GM19193 (cell line): Measurements from ENCODE around the gene VCAM1.

Experiments used
- POLR2A ChIP-seq: IDR thresholded peaks from 4 replicates; pipeline ENCODE4 v1.6.1; 2011; ENCODE audit not compliant: insufficient read depth, insufficient read length; ENCODE audit errors: extremely low read depth

The VCAM1 gene

DNA sequence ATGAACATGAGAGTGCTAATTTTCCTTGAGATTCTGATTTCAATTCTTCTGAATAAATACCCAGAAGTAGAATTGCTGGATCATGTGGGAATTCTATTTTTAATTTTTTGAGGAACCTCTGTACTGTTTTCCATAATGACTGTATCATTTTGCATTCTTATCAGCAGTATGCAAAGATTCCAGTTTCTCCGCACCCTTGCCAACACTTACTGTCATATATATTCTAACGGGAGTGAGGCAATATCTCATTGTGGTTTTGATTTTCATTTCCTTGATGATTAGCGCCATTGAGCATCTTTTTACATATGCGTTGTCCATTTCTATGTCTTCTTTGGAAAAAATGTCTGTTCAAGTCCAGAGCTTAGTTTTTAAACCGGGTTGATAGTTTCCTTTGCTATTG, 33.2 kb downstream of the VCAM1 start:
- TF ChIP-seq POLR2A: no peak

DNA sequence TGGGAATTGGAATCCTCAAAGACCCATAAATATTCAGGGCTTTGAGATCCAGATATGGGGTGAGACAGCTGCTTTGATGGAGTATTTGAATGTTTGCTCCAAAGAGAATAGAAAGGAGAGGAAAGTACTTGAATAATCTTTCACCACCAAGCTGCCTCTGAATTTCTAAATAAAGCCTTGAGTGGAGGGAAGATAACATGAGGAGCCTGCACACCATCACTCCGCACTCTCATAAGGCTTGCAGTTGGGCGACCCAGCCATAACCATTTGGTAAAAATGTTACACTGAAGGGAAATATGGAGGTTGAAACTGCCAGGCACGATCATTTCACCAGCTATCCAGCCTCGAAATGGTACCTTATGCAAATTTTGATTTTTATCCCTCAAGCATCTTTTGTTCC, 38.4 kb downstream of the VCAM1 start:
- no peak for TF ChIP-seq POLR2A

- no peak for TF ChIP-seq POLR2A
Measured at GRCh38 chr1:100759188-100759587, 39.6 kb downstream of the VCAM1 start.

DNA sequence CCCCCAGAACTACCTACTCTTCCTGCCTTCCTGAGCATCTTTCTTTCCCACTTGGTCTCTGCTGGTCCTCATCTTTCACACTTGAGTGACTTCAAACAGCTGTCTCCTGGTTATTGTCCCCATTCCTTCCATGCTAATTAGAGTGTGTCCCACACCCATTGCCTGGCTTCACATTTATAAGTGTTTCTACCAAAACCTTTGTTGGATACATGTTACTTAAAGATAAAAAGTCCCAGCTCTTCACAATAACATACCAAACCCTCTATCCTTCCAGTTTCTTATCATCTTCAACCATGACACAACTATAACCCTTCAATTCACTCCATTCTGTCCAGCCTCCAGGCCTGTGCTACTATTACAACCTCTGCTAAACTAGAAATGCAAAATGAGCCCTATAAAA, 41.0 kb downstream of the VCAM1 start:
- no peak for TF ChIP-seq POLR2A

GRCh38 chr1:100762461-100762860, 42.9 kb downstream of the VCAM1 start:
- TF ChIP-seq POLR2A: no peak

DNA sequence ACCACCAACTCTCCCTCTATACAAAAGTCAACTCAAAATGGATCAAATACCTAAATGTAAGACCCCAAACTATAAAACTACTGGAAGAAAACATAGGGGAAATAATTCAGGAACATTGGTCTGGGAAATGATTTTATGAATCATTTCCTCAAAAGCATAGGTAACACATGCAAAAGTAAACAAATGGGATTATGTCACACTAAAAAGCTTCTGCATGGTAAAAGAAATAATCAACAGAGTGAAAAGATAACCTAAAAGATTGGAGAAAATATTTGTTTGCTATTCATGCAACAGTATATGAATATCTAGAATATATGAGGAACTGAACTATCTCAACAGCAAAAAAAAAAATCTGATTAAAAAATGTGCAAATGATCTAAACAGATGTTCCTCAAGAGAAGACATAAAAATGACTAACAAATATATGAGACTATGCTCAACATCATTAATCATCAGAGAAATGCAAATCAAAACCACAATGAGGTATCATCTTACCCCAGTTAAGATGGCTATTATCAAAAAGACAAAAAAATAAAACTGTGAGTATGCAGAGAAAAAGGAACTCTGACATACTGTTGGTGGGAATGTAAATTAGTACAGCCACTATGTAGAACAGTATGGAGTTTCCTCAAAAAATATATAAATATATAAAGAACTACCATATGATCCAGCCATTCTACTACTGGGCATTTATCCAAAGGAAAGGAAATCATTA, 47.8 kb downstream of the VCAM1 start:
- TF ChIP-seq POLR2A: no peak

GRCh38 chr1:100769323-100769722, 49.8 kb downstream of the VCAM1 start:
- no peak for TF ChIP-seq POLR2A

DNA sequence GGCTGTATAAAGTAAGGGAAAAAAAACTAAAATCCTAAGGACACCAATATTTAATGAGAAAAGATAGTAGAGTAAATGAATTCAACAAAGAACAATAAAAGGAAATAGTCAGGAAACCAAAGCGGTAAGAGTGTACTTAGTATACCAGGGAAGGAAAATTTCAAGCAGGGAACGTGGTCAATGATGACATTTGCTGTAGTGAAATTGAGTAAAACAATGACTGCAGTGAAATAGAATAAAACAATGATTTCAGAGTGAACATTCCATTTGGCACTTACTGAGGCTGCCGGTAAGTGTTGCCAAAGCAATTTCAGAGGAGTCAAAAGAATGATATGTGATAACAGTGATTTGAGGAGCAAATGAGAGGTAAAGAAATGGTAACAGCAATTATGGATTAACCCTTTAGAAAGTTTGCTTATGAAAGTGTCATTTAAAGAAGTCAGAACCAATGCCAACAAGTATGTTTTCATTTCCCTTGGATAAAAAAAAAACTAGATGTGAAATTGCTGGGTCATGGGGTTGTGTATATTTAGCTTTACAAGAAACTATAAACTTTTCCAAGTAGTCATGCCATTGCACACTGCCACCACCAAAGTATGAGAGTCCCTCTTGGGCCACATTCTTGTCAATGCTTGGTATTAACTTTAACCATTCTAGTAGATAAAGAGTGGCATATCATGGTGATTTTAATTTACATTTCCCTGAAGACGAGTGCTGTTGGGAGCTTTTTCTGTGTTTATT, 50.5 kb downstream of the VCAM1 start:
- TF ChIP-seq POLR2A: no peak

GRCh38 chr1:100773444-100773843, 53.9 kb downstream of the VCAM1 start:
- TF ChIP-seq POLR2A: no peak

GRCh38 chr1:100774370-100774769, 54.8 kb downstream of the VCAM1 start:
- TF ChIP-seq POLR2A: no peak

GRCh38 chr1:100775483-100775882, 55.9 kb downstream of the VCAM1 start:
- TF ChIP-seq POLR2A: no peak

- TF ChIP-seq POLR2A: no peak
Measured at GRCh38 chr1:100778748-100779147, 59.2 kb downstream of the VCAM1 start.

GRCh38 chr1:100780814-100781213, 61.3 kb downstream of the VCAM1 start:
- TF ChIP-seq POLR2A: no peak

DNA sequence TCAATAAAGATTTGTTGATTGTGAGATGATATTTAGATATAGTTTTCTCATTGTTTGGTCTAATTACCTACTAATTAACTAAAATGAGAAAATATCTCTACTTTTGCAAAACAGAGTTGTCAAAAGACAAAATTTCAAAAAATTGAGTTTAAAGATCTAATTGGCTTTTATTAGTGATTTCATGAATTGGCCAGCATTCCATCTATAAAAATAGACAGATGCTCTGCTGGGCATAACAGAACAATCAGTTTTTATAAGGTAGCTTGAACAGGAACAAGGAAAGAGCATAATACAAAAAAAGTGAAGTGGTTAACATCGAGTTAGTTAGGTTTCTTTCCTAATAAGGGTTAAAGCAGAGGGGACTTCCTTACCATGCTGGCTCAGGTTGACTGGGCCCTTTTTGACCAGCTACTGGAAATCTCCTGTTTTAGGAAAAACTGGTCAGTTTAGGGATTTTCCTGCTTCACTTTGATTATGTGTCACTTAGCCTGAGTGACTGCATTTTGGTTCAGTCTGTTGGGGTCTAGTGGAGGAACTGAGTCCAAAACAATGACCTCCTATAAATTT, 63.0 kb downstream of the VCAM1 start:
- TF ChIP-seq POLR2A: no peak

DNA sequence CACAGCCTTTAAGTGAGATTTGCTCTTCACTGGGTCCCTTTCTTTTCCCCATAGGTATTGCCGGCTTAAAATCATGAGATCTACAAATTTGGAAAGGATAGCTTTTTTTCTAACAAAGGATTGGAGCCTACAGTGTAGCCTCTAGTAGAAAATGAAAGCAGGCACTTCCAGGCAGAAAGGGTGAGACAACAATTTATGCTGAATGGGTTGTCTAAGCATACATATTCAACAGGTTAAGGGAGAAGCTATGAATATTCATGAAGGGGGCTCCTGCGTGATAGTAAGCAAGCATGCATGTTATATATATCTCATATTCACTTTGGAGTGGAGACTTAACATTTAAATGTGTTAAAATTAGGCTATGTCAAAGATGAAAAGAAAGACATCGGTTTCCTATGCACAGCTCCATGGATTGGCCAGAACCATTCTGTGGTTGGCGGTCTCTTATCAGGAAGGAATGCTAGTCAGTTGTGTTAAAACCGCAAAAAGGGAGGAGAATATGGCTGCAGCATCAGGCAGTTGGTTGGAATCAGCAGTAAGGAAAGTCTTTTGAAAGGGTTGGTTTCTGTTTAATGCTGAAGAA, 66.0 kb downstream of the VCAM1 start:
- no peak for TF ChIP-seq POLR2A

- TF ChIP-seq POLR2A: no peak
Measured at GRCh38 chr1:100786870-100787269, 67.3 kb downstream of the VCAM1 start.
